K562 (cell line): ENCODE measurements around the gene WDR62. TPM values are rescaled to one million over a fixed set of nuclear protein-coding genes. Genes with fewer than 3 reads are reported as not detected.
A peak's percentile ranks its signal among the peaks of the same experiment; 100 is the strongest.

Source experiments
- ARID1B ChIP-seq: fragments of 450-650 bp; IDR thresholded peaks from 2 replicates; pipeline ENCODE4 v1.6.1; 2016; ENCODE audit warnings: antibody characterized with exemption, mild to moderate bottlenecking, inconsistent platforms
- CBX5 ChIP-seq: IDR thresholded peaks from 2 replicates; pipeline ENCODE4 v1.6.1; 2014; ENCODE audit warnings: low read depth, borderline replicate concordance
- GABPB2 ChIP-seq: fragments of 250-450 bp; sonication (Bioruptor Pico); conservative IDR thresholded peaks from 2 replicates; pipeline ENCODE4 v1.5.1; 2021; ENCODE audit warnings: mild to moderate bottlenecking
- HDAC1 ChIP-seq, 2 experiments: fragments of 450-650 bp; IDR thresholded peaks; 2 replicates each; pipeline ENCODE4 v1.6.1; 2016 to 2017; ENCODE audit warnings: inconsistent platforms in 1 of 2, mild to moderate bottlenecking in 1 of 2, moderate library complexity in 1 of 2
- KAT7 ChIP-seq: sonication (generic); formaldehyde crosslinking; IDR thresholded peaks from 2 replicates; pipeline ENCODE4 v1.8.0; 2022; ENCODE audit warnings: missing genetic modification reagents, mild to moderate bottlenecking, borderline replicate concordance
- KLF6 ChIP-seq: fragments of 250-450 bp; sonication (Bioruptor Pico); IDR thresholded peaks from 2 replicates; pipeline ENCODE4 v1.4.0; 2020; ENCODE audit warnings: mild to moderate bottlenecking, moderate library complexity, borderline replicate concordance
- NBN ChIP-seq: fragments of 450-650 bp; IDR thresholded peaks from 2 replicates; pipeline ENCODE4 v1.6.1; 2016; ENCODE audit warnings: low read depth, mild to moderate bottlenecking
- RUNX1 ChIP-seq: sonication (generic); IDR thresholded peaks from 2 replicates; pipeline ENCODE4 v1.6.1; 2016; ENCODE audit warnings: antibody characterized with exemption, low read depth
- SFPQ ChIP-seq: fragments of 200-400 bp; formaldehyde crosslinking; IDR thresholded peaks from 2 replicates; pipeline ENCODE4 v1.6.1; 2017; ENCODE audit warnings: mild to moderate bottlenecking, low read depth, low read length, moderate library complexity
- TEAD4 ChIP-seq, 2 experiments: sonication (generic) in 1 of 2; formaldehyde crosslinking in 1 of 2; IDR thresholded peaks; 2 replicates each; pipeline versions ENCODE4 v1.6.1 to v1.8.0; 2012 to 2022; ENCODE audit warnings: borderline replicate concordance in 1 of 2, inconsistent platforms in 1 of 2, low read length in 1 of 2, mild to moderate bottlenecking in 1 of 2, missing genetic modification reagents in 1 of 2
- ZBTB34 ChIP-seq: fragments of 250-450 bp; sonication (Bioruptor Pico); IDR thresholded peaks from 2 replicates; pipeline ENCODE4 v1.8.0; 2021; ENCODE audit warnings: mild to moderate bottlenecking, moderate library complexity
- ZC3H8 ChIP-seq: fragments of 450-650 bp; IDR thresholded peaks from 2 replicates; pipeline ENCODE4 v1.6.1; 2017
- ZFPM2 ChIP-seq: fragments of 250-450 bp; sonication (Bioruptor Pico); IDR thresholded peaks from 2 replicates; pipeline ENCODE4 v1.5.1; 2022; ENCODE audit warnings: mild to moderate bottlenecking
- ZNF408 ChIP-seq: fragments of 250-450 bp; sonication (Bioruptor Pico); IDR thresholded peaks from 2 replicates; pipeline ENCODE4 v1.4.0; 2020; ENCODE audit warnings: low read depth, mild to moderate bottlenecking, moderate library complexity
- ZNF609 ChIP-seq: sonication (generic); formaldehyde crosslinking; IDR thresholded peaks from 2 replicates; pipeline ENCODE4 v1.8.1; 2023; ENCODE audit warnings: missing genetic modification reagents, mild to moderate bottlenecking, borderline replicate concordance
- ZNF639 ChIP-seq, 2 experiments: fragments of 200-800 bp in 1 of 2; sonication (Bioruptor generic) in 1 of 2; sonication (generic) in 1 of 2; formaldehyde crosslinking in 1 of 2; IDR thresholded peaks in 1 of 2; conservative IDR thresholded peaks in 1 of 2; 2 replicates each; pipeline versions ENCODE4 v1.5.0 to v1.6.1; 2016 to 2020; ENCODE audit warnings: missing compliant biosample characterization in 1 of 2, missing genetic modification characterization in 1 of 2, missing genetic modification reagents in 1 of 2
- polyA plus RNA-seq, 8 experiments: library from polyadenylated mRNA; depleted of rRNA in 4 of 8; stranded (reverse) in 5 of 8; unstranded in 3 of 8; fragments of >200 nt; fragmentation: Nextera tagmentation in 2 of 8; fragmentation: Illumina TruSeq in 1 of 8; extraction: Ambion mirVana in 2 of 8; extraction: Trizol in 1 of 8; gene quantifications; 2 replicates each; pipeline versions ENCODE4 v1.2.1 to v1.2.3, GENCODE V29; 2011 to 2014; ENCODE audit warnings: inconsistent platforms in 1 of 8, missing spikeins in 1 of 8
- total RNA-seq, 7 experiments: library from RNA; depleted of rRNA in 6 of 7; stranded (reverse); fragments of >200 nt in 6 of 7; fragmentation: Illumina TruSeq in 2 of 7; extraction: Trizol in 2 of 7; gene quantifications; 2 replicates each; pipeline versions ENCODE4 v1.2.1 to v1.2.3, GENCODE V29; 2011 to 2021; ENCODE audit warnings: low replicate concordance in 1 of 7

The WDR62 gene
- total and polyA plus RNA-seq, 9 of the 15 experiments (the other 6 are each of a cell fraction or from before 2014, with no cell fraction given): 0.35 to 32.8 (median 14.4) TPM

- TF ChIP-seq SFPQ: no peak
- TF ChIP-seq TEAD4 (IDR thresholded peaks at IDR 0.05; ENCODE audit: low read length): no peak
- no peak for TF ChIP-seq TEAD4 (CRISPR knock-in tag; IDR thresholded peaks at IDR 0.05; ENCODE audit: borderline replicate concordance)
- peak; percentile 29; the same call in 1 of the 2 replicates for TF ChIP-seq KAT7 (CRISPR knock-in tag)
- TF ChIP-seq ARID1B: peak; percentile 50
- TF ChIP-seq ZBTB34 (CRISPR knock-in tag): no peak
- no peak for TF ChIP-seq ZNF408
- TF ChIP-seq ZNF639 (CRISPR knock-in tag; conservative IDR thresholded peaks at IDR 0.05 in 1 of 2, IDR thresholded peaks at IDR 0.05 in 1 of 2): peak in 1 of 2 experiments; percentile 64; a peak in 1 of 4 replicates
- TF ChIP-seq ZC3H8: no peak
- no peak for TF ChIP-seq ZNF609 (CRISPR knock-in tag)
- no peak for TF ChIP-seq ZFPM2 (CRISPR knock-in tag)
- 0 out of 2 replicates have a peak, but pooled peaks have one; percentile 76 for TF ChIP-seq RUNX1
- TF ChIP-seq NBN: no peak
- TF ChIP-seq GABPB2 (CRISPR knock-in tag): no peak
- peak; percentile 60; the same call in 1 of the 2 replicates for TF ChIP-seq KLF6
- peak; percentile 29; the same call in 1 of the 2 replicates for TF ChIP-seq CBX5
- TF ChIP-seq HDAC1 (IDR thresholded peaks at IDR 0.05): peak in 1 of 2 experiments; percentile 28; a peak in 2 of 4 replicates
Measured at GRCh38 chr19:36139473-36140303, 85.0 kb downstream of the WDR62 start, which contains the start of gene CAPNS1 (continued).
